CD4-positive, alpha-beta T cell treated with Interleukin-17A for 1 hour (primary cell): ENCODE data around the gene HLX.

Experiments
- DNase-seq: peaks from one replicate; pipeline ENCODE4 v3.0.0-alpha.2; 2020

Gene HLX

DNA sequence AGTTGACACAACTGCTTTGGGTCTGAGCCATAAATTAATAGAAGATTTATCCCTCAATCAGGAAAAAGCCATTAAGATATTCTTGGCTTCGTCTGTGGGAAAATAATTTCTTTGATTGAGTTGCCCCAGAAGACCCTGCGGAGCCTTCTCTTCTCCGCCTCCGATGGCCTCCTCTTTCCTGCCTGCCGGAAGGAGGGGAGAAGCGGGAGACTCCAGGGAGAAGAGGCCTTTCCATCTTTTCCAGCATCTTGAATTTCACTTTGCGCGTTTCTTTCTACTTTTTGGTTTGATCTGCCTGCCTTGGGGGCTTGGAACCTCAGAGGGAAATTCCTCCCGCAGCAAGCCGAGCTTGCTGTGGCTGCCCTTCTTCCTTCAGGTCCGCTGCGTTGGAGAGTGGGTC lies 16.8 kb downstream of the HLX start:
- no peak for DNase-seq

- DNase-seq, result no peak
These were observed 21.6 kb downstream of the HLX start for GRCh38 chr1:220900842-220901241.

DNA sequence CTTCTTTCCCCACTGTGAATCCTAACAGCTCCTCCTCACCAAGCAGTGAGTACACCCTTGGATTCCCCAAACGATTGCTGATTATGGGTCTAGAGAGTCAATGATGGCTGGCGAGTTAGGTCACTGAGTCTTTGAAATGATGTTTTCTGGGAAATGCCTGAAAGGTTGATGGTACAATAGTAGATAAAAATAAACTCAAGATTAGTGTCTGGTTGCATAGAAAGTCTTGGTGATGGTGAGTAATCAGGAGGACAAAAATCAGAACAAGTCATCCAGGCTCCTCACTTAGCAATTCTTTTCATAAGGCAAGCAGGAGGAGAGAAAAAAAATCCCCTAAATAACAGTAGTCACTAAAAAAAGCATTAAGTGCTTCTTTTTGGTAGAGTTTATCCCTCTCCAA lies 22.6 kb downstream of the HLX start:
- no peak for DNase-seq

DNA sequence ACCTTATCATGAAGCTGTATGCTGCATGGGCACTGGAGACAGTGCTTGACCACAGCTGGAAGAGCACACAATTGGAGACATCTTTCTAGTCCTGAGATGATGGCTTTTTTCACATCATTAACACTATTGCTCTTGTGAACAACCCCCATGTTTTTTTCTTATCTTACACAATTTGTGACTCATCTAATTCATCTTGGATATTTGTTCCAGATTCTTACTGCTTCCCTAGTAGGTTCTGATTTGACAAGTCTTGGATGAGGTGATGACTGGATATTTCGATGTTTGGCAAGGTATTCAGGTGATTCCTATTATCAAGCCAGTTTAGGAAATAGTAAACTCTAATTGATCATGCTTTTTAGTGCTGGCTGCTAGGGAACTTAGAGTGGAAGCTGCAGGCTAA lies 23.7 kb downstream of the HLX start:
- DNase-seq, result no peak

GRCh38 chr1:220904876-220905275 lies 25.6 kb downstream of the HLX start:
- no peak for DNase-seq

DNA sequence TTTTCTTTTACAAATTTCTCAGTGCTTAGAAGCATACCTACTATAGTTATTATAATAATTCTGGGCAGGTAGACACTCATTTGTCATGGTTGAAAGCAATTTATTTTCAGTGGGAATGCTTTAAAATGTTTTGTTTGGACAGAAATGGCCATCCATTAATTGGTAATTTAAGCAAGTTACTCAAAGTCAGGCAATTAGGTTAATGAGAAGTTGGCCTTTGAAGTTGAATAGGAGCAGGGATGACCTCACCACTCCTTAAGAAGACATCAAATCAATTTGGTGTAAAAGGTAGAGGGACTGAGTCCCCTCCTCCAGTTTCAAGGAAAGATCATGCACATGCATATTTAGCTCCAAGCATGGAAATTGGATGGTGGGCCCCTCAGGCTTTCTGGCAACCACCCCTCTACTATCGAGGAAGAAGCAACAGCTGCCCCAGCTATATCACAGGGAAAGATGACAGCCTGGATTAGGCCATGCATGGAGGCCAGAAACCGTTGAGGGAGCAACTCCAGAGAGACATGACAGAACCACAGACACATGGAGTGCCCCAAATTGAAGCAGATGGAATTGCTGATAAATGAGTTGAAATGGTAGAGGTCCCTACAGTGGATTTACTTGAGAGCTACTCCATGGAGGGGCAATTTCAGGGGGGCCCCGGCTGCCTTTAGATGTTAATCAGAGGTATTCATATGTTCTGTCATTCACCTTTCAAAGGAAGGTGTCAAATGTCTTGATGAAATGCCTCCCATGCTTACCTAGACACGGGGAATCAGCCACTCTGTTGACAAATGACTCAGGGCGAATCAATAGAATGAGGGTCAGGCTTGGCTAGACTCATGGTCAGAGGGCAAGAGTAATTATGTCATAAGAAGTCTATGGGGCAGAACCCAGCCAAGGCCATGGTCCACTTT lies 26.7 kb downstream of the HLX start:
- no peak for DNase-seq

DNA sequence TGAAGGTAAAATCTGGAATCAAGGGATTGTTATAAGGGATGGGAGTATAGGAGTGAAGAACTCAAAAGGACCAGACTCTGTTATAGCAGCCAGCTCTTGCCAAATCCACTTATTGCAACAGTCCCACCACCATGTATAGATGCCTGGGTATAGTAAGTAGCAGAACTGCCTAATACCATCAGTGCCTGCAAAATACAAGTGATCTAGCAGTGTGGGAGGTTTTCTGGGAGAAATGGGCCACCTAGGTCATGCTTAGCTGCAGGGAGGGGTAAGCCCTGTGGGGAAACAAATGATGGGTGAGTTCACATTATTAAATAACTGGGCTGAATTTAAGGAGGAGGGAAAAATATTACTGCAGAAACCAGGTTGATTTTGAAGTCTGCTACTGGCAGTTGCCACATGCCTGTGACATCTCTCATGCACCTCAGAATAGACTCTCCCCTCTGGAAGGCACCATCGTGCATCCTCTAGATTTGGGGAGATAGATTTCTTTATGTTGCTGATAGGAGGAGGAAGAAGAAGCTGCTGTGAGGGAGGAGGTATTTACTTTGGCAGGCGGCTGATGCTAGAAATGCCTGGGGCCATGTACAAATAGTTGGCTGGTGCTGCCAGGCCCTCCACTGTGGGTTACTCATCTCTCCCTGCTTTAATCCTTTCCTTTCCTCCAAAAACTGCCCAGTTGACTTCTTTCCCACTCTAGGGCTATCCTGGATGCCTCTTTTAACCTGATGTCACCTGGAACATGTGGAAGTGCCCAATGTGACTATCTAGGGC lies 27.5 kb downstream of the HLX start:
- DNase-seq, result no peak

GRCh38 chr1:220908757-220909156 lies 29.5 kb downstream of the HLX start:
- DNase-seq, result no peak

DNA sequence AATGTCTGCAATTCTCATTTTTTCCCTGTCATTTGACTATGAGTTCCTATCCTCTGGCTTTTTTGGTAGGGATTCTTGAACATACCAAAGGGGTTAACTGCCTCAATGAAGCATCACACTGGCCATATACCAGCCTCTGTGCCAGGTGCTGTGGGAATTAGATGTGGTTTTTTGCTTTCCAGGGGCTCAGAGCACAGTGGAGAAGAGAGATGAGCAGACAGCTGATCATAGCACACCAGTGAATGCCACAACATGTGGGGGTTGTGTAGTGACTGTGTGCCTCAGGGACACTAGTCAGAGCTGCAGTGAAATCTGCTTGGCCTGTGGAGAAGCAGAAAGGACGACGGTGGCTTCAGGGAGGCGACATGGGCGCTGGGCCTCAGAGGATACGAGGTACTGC lies 30.8 kb downstream of the HLX start:
- DNase-seq, result no peak

DNA sequence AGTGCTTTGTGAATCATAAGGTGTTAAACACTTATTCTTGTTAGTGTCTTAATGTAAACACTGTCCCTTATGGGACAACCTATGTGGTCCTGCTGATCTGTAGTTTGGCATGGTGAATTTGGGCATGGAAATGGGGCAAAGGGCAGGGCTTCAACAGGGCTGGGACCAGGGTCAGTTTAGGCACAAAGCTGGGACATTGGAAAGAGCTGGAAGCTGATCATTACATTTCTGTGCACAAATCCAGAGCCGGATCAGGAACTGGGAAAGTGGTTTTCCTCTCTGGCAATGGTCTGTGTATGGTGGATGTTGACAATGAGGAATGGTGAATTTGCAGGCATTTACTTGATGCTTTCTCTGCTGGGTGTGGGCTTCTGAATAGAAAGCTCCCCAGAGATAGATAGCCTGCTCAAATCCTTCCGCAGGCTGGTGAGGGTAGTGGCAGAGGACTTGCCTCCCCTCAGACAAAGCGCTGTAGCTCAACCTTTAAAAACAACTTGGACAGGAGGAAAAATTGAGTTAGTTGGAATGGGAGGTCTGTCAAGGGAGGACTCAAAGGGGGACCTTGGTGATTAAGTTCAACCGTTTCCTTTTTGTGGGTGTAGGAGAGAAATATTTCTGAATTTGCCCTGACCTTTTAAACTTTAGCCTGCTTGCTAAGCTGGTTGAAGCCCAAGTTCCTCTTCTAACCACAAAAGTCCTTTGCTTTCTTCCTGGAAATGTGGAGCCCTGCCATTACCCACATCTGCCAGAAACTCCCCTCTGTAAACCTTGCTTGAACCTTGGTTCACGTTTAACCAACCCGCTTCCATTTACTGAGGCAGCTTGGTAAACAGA lies 35.3 kb downstream of the HLX start:
- no peak for DNase-seq

- no peak for DNase-seq
These were observed 35.8 kb downstream of the HLX start for GRCh38 chr1:220915117-220915440.

DNA sequence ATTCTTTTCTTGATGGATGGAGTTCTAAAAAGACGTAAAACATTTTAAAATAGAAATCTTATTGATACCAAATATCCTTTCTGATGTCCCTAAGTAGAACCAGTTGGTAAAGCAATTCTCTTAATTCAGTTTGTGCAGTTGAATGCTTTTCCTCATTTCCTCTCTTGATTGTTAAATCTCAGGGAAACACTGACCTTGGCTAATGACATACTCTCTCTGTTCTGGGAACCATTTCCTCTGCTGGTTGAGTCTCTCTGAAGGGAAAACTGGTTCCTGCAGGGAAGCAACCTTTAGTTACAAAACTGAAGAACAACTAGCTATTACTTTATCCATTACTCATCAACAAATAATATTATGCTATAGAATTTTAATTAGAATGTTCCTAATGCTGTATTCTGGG lies 36.7 kb downstream of the HLX start:
- DNase-seq, result no peak

GRCh38 chr1:220917101-220917500 lies 37.9 kb downstream of the HLX start:
- DNase-seq, result no peak

GRCh38 chr1:220917535-220918209 lies 38.4 kb downstream of the HLX start:
- DNase-seq, result no peak

- DNase-seq, result no peak
These were observed 39.2 kb downstream of the HLX start for GRCh38 chr1:220918285-220918951.

GRCh38 chr1:220920967-220921366 lies 41.7 kb downstream of the HLX start:
- no peak for DNase-seq

- no peak for DNase-seq
These were observed 42.3 kb downstream of the HLX start for GRCh38 chr1:220921498-220921897.

GRCh38 chr1:220921971-220922635 lies 42.9 kb downstream of the HLX start:
- DNase-seq, result no peak

- DNase-seq, result no peak
These were observed 43.7 kb downstream of the HLX start for GRCh38 chr1:220922951-220923350.

DNA sequence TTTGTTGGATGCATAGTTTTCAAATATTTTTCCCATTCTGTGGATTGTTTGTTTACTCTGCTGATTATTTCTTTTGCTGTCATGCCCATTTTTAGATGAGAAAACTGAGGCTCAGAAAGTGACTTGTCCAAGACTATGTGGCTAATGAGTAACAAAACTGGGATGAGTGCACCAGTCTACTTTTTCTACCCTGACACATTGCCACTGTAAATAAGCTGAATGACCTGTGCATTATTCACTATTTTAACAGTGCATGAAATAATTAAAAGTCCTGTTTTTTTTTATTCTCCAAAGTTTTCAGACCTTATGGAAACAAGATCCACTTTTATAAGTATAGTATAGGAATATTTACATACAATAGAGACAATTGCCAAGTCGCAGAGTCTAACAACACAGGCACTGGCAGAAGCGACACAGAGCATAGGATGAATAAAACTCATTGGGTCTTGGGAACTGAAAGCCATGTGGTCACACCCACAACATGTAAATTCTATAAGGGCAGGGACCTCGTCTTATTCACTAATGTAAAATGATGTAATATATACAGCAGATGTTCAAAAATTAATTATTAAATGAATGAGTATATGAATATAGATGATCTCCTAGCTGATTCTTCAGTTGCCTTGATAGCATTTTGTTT lies 45.2 kb downstream of the HLX start:
- DNase-seq, result no peak

DNA sequence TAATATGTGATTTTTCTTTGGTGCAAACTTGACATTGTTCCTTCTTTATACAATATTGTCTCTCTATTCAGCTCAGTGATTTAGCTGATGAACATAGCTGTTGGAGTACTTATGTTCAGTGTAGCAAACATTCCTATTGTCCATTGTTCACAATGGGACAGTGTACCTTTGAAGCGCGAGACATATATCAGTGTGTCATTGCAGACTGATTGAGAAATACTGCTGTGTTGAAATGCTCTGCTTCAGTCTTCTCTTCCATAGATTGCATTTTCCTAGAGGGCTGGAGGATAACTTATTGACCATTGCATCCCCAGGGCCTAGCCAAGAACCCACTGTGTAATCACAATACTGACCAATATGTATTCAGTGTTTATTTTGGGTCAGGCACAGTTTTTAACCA lies 46.5 kb downstream of the HLX start:
- DNase-seq, result no peak
